H1 (cell line): ENCODE results near the gene RNF133. TPM values are rescaled to one million over a fixed set of nuclear protein-coding genes. Genes with fewer than 3 reads are reported as not detected.

ENCODE experiments used
- BCL11A ChIP-seq, 2 experiments: IDR thresholded peaks; one replicate each; pipeline ENCODE4 v1.6.1; 2011; ENCODE audit warnings: low read depth in 2 of 2, low read length in 2 of 2, mild to moderate bottlenecking in 2 of 2
- CEBPB ChIP-seq: IDR thresholded peaks from 2 replicates; pipeline ENCODE4 v1.6.1; 2012; ENCODE audit warnings: low read depth, low read length
- POLR2AphosphoS5 ChIP-seq: IDR thresholded peaks from 2 replicates; pipeline ENCODE4 v1.6.1; 2011; ENCODE audit warnings: low read depth, low read length
- POU5F1 ChIP-seq: IDR thresholded peaks from 2 replicates; pipeline ENCODE4 v1.6.1; 2011; ENCODE audit warnings: low read depth, mild to moderate bottlenecking, low read length, moderate library complexity
- TAF1 ChIP-seq: IDR thresholded peaks from 2 replicates; pipeline ENCODE4 v1.6.1; 2011; ENCODE audit warnings: mild to moderate bottlenecking, low read depth, low read length
- TEAD4 ChIP-seq: IDR thresholded peaks from 2 replicates; pipeline ENCODE4 v1.6.1; 2012; ENCODE audit warnings: low read depth, low read length, inconsistent platforms, mixed read lengths
- USF2 ChIP-seq: IDR thresholded peaks from 2 replicates; pipeline ENCODE4 v1.6.1; 2011; ENCODE audit warnings: low read length, improper control_type of control experiment
- polyA plus RNA-seq, 7 experiments: library from polyadenylated mRNA; depleted of rRNA in 3 of 7; stranded (reverse) in 5 of 7; unstranded in 2 of 7; fragments of >200 nt in 5 of 7; fragments of 200-250 nt in 2 of 7; gene quantifications; 1 replicate in 5 of 7; 2 replicates in 1 of 7; 4 replicates in 1 of 7; pipeline versions ENCODE4 v1.2.1 to v1.2.3, GENCODE V29; 2011 to 2013; ENCODE audit warnings: missing spikeins in 2 of 7, mixed read lengths in 2 of 7
- total RNA-seq: library from RNA; stranded (reverse); fragmentation: NEBNext Ultra II Directional; extraction: Animal tissue kit (Norgen Biotek cat#: 25700); gene quantifications from 2 replicates; pipeline ENCODE4 v1.2.1, GENCODE V29; 2021

Gene RNF133
- total and polyA plus RNA-seq, 2 of the 8 experiments (the other 6 are each of a cell fraction or from before 2014, with no cell fraction given), result 0.09 to 0.39 TPM

GRCh38 chr7:122679269-122679709 is 19.6 kb downstream of the RNF133 start (continued):
- TF ChIP-seq CEBPB, result peak; percentile 63
- TF ChIP-seq TAF1, result peak; percentile 38; the same call in 1 of the 2 replicates
- TF ChIP-seq POU5F1, result peak; percentile 62; the same call in 1 of the 2 replicates
- TF ChIP-seq BCL11A (IDR thresholded peaks at IDR 0.05; ENCODE audit: low read depth in 2 of 2, low read length in 2 of 2), result peak; percentile 94 to 96
- 0 out of 2 replicates have a peak, but pooled peaks have one; percentile 24 for TF ChIP-seq POLR2AphosphoS5
- TF ChIP-seq TEAD4, result peak; percentile 94
- TF ChIP-seq USF2, result peak; percentile 39; the same call in 1 of the 2 replicates
